Measurements from ENCODE around the gene FAM53B.

Gene FAM53B

DNA sequence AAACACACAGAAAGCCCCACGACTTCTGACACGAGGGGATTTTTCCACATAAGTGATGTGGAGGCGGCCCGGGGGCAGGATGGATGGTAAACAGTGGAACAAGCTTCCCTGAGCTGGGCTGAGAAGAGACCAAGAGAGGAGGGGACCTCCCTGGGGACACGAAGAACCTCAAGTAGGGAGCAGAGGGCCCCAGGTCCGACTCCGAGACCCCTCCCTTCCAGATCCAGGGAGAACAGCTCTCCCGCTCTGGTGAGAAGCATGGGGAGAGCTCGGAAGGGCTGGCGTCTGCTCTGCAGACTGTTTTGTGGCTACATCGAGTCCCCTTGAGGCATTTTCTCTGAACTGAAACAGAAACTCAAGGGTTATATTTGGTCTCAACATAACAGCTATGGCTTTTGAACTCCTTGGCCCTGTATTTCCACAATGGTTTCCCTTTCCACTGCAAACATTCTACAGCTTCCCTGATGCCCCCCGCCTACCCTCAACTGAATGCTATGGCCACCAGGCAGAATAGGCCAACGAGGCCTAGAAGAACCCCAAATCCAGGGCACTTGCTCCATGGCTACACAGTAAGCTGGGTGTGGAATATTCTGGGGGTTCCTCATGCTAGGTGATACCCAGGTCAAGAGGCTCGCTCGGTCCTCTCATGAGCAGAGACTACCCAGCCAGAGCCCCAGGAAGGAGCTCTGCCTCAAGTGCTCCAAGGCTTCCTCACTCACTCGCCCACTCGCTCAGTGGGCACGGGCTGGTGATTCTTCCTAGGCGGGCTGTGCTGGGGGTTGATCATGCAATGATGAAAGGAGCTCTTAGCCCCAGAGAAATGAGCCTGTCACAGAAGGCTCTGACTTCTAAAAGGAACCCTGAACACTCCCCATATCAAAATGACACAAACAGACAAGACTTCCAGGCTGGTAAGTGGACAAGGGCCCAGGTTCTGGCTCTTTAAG, 47.5 kb downstream of the FAM53B start:
- 94 to 95% methylated on average over 19 of the region's 19 CpGs for WGBS, 2 experiments
- no peaks in the 10 kb centered on the region for H3K36me3 ChIP-seq (ENCODE audit: control insufficient read depth, insufficient read depth, low read length)

DNA sequence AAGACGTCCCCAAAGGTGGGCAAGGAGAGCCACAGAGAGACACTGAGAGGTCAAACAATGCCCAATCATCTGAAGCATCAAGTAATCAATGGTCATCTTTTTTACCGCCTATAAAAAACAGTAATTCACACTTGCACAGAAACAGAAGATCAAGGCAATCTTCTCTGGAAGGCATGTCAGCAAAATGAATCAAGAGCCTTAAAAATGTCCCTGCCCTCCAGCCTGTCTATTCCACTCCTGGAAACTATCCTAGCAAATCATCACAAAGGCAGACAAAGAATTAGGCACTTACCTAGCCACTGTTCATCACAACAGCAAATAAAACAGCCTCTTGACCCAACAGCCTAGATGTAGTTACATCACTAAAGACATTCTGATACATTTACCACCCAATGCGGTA, 48.9 kb downstream of the FAM53B start:
- Histone ChIP-seq H3K4me3 (ENCODE audit: insufficient read depth, low read depth, low read length) (no peak overlapping the region), H3K9me3 (ENCODE audit: control insufficient read depth, low read length) (no peaks in the 10 kb centered on the region), H3K27me3 (ENCODE audit: control insufficient read depth, insufficient read depth, low read length, poor library complexity, severe bottlenecking) (no peaks in the 10 kb centered on the region), H3K36me3 (ENCODE audit: control insufficient read depth, insufficient read depth, low read length) (peaks cover under 1% of the 10 kb centered on the region), H3K4me1 (ENCODE audit: control insufficient read depth, insufficient read depth, low read length) (peaks cover 11% of the 10 kb centered on the region), H3K27ac (ENCODE audit: insufficient read depth, low read depth, low read length, poor library complexity, severe bottlenecking) (no peak overlapping the region)
- WGBS, 2 experiments = 94 to 95% methylated on average over 2 to 3 of the region's 3 CpGs

More for the DNA sequence above, 47.5 kb downstream of the FAM53B start:
- Histone ChIP-seq H3K27me3 (ENCODE audit: control insufficient read depth, insufficient read depth, low read length, poor library complexity, severe bottlenecking) (no peaks in the 10 kb centered on the region), H3K9me3 (ENCODE audit: control insufficient read depth, low read length) (no peaks in the 10 kb centered on the region), H3K27ac (ENCODE audit: insufficient read depth, low read depth, low read length, poor library complexity, severe bottlenecking) (no peak overlapping the region), H3K4me1 (ENCODE audit: control insufficient read depth, insufficient read depth, low read length) (peaks cover 11% of the 10 kb centered on the region), H3K4me3 (ENCODE audit: insufficient read depth, low read depth, low read length) (no peak overlapping the region)

DNA sequence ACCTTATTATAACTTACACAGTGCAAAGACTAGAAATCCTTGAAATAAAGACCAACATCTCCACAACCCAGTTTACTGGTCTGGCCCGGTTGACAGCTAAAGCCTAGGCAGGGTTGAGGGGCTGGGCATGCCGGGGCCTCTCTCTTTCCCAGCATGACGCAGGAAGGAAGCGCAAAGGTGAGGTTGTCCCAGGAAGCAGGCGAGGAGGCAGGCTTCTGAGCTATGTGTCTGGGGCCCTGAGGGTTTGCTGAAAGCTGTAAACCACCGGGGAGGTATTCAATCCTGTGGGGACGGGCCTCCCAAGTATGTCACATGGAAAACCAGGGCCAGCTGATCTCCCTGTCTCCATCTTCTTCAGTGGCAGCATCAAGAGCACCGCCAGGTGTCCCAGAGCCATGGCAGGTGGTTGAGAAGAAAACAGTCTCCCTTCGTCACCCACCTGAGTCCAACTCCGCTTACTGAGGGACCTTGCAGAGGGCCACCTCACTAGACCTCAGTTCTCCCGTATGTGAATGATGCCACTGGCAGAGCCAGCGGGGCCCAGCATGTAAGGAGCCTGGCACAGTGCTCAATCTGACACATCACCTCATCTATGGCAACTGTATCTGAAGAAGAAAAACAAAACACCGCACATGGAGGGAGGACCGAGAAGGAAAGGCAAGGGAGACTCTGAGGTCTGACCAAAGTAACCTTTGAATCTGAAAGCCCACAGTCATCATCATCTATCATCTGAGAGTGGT, 49.5 kb downstream of the FAM53B start:
- H3K27me3 ChIP-seq (ENCODE audit: control insufficient read depth, insufficient read depth, low read length, poor library complexity, severe bottlenecking) = no peaks in the 10 kb centered on the region
- H3K4me3 ChIP-seq (ENCODE audit: insufficient read depth, low read depth, low read length) = no peak overlapping the region
- peaks cover 11% of the 10 kb centered on the region for H3K4me1 ChIP-seq (ENCODE audit: control insufficient read depth, insufficient read depth, low read length)
- peaks cover 5% of the 10 kb centered on the region for H3K36me3 ChIP-seq (ENCODE audit: control insufficient read depth, insufficient read depth, low read length)
- H3K9me3 ChIP-seq (ENCODE audit: control insufficient read depth, low read length) = no peaks in the 10 kb centered on the region
- no peak overlapping the region for H3K27ac ChIP-seq (ENCODE audit: insufficient read depth, low read depth, low read length, poor library complexity, severe bottlenecking)
- 95 to 96% methylated on average over 14 of the region's 14 CpGs for WGBS, 2 experiments

DNA sequence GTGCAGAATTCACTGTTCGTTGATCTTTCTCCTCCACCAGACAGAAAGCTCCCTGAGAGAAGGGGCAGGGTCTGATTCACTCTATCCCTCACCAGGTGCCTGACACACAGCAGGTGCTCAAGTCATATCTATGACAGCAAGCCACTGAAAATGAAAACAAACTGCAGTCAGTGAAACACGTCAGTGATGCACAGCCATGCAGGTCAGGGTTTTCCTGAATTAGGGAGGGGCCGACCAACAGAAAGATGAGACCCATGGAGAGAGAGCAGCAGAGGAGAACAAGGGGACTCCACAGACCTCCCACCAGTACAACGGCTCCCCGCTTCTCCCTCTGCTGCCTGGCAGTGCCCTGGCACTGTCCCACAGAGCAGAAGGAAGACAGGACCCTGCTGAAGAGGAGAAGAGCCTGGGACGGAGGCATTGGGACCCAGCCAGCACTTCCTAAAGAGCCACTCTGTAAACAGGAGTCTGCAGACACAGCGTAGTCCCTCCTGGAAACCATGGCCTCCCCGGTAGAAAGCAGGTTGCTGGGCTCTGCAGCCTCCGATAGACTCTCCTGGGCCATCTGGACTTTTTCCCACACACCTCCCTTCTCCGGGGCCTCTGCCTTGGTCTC, 50.3 kb downstream of the FAM53B start:
- H3K27ac ChIP-seq (ENCODE audit: insufficient read depth, low read depth, low read length, poor library complexity, severe bottlenecking) = no peak overlapping the region
- no peaks in the 10 kb centered on the region for H3K9me3 ChIP-seq (ENCODE audit: control insufficient read depth, low read length)
- H3K36me3 ChIP-seq (ENCODE audit: control insufficient read depth, insufficient read depth, low read length) = peaks cover 5% of the 10 kb centered on the region
- no peak overlapping the region for H3K4me3 ChIP-seq (ENCODE audit: insufficient read depth, low read depth, low read length)
- no peaks in the 10 kb centered on the region for H3K27me3 ChIP-seq (ENCODE audit: control insufficient read depth, insufficient read depth, low read length, poor library complexity, severe bottlenecking)
- H3K4me1 ChIP-seq (ENCODE audit: control insufficient read depth, insufficient read depth, low read length) = peaks cover 11% of the 10 kb centered on the region
- WGBS, 2 experiments = 75 to 80% methylated on average over 10 of the region's 10 CpGs

DNA sequence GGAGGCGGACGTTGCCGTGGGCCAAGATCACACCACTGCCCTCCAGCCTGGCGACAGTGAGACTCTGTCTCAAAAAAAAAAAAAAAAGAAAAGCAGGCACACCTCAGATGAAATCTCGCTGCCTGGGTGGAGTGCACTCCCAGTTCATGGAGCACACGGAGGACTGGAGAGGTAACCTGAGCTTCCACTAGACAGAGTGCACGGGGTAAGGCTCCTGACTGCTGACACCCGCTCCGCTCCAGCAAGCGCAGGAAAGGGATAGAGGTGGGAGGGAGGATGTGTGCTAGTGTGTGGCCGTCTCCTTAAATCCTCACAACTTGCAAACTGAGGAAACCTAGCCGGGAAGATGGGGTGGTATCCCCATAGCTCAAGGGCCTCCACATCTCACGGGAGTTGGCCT, 50.8 kb downstream of the FAM53B start:
- H3K4me1 ChIP-seq (ENCODE audit: control insufficient read depth, insufficient read depth, low read length) = peaks cover 11% of the 10 kb centered on the region
- WGBS, 2 experiments = 91% methylated on average over 13 of the region's 13 CpGs
- H3K27me3 ChIP-seq (ENCODE audit: control insufficient read depth, insufficient read depth, low read length, poor library complexity, severe bottlenecking) = no peaks in the 10 kb centered on the region
- H3K4me3 ChIP-seq (ENCODE audit: insufficient read depth, low read depth, low read length) = no peak overlapping the region
- no peak overlapping the region for H3K27ac ChIP-seq (ENCODE audit: insufficient read depth, low read depth, low read length, poor library complexity, severe bottlenecking)
- H3K9me3 ChIP-seq (ENCODE audit: control insufficient read depth, low read length) = no peaks in the 10 kb centered on the region
- H3K36me3 ChIP-seq (ENCODE audit: control insufficient read depth, insufficient read depth, low read length) = peaks cover 5% of the 10 kb centered on the region

DNA sequence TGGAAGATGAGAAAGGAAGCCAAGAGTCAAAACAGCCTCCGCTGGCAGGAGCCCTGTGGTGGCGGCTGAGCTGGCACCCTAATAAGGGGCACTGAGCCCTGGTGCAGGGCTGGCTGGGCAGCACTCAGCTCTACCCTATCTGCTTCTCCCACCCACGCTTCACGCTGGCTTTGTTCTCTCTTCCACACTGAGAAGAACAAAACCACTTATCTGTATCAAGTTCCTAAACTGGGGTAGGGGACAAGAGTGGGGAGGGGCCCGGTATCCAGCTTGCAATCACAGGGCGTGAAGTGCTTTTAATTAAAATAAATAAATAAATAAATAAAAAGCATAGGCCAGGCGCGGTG, 52.1 kb downstream of the FAM53B start:
- H3K27ac ChIP-seq (ENCODE audit: insufficient read depth, low read depth, low read length, poor library complexity, severe bottlenecking) = no peak overlapping the region
- 96 to 98% methylated on average over 4 to 6 of the region's 8 CpGs for WGBS, 2 experiments
- no peaks in the 10 kb centered on the region for H3K9me3 ChIP-seq (ENCODE audit: control insufficient read depth, low read length)
- H3K36me3 ChIP-seq (ENCODE audit: control insufficient read depth, insufficient read depth, low read length) = peaks cover 5% of the 10 kb centered on the region
- no peaks in the 10 kb centered on the region for H3K27me3 ChIP-seq (ENCODE audit: control insufficient read depth, insufficient read depth, low read length, poor library complexity, severe bottlenecking)
- no peak overlapping the region for H3K4me3 ChIP-seq (ENCODE audit: insufficient read depth, low read depth, low read length)
- peaks cover 11% of the 10 kb centered on the region for H3K4me1 ChIP-seq (ENCODE audit: control insufficient read depth, insufficient read depth, low read length)

DNA sequence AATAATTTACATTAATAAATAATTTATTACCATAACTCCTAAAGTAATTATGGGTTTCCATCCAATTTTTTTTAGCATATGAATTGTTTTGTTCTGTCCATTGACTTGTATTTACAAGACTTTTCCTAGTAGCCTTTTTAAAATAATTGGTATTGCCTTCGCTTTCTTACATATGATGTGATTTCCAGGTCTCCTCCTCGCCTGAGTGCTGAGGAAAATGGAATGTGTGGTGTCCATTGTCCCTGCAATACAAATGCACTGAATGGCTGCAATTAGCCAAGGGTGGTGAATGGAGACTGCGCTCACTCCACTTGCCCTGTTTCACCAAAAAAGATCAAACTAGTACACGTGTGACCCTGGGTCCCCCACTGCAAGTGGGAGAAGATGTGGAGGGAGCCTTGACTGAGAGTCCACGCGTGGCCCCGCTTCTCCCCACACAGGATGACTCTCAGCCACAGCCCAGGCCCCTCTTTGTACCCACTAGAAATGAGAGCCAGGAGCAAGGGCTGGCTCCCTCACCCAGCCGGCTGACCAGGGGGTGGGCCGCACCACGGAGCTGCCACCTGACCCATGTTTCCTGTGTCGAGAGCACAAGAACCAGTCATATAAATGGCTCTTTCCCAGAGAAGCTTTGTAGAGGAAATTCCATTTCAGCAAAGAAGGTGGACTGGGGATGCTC, 52.6 kb downstream of the FAM53B start:
- no peaks in the 10 kb centered on the region for H3K27me3 ChIP-seq (ENCODE audit: control insufficient read depth, insufficient read depth, low read length, poor library complexity, severe bottlenecking)
- no peak overlapping the region for H3K27ac ChIP-seq (ENCODE audit: insufficient read depth, low read depth, low read length, poor library complexity, severe bottlenecking)
- peaks cover 11% of the 10 kb centered on the region for H3K4me1 ChIP-seq (ENCODE audit: control insufficient read depth, insufficient read depth, low read length)
- no peak overlapping the region for H3K4me3 ChIP-seq (ENCODE audit: insufficient read depth, low read depth, low read length)
- H3K9me3 ChIP-seq (ENCODE audit: control insufficient read depth, low read length) = no peaks in the 10 kb centered on the region
- peaks cover 5% of the 10 kb centered on the region for H3K36me3 ChIP-seq (ENCODE audit: control insufficient read depth, insufficient read depth, low read length)
- WGBS, 2 experiments = 89 to 90% methylated on average over 11 of the region's 11 CpGs

DNA sequence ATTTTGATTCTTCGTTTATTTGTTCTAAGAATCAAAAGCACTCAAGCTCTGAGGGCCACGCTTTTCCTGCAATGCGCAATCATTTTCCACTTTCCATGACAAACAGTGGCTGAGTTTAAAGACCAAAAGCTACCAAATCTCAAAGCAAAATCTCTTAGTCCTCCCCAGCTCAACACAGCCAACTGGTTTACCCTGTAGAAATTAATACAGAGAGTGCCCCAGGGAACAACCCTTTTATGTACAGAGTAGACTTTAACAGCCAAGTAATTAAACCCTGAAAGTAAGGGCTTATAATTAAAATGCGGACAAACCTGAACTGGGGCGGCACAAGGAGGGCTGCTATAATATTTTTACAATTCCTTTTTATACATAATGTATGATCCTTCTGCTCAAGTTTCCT, 53.2 kb downstream of the FAM53B start:
- no peaks in the 10 kb centered on the region for H3K9me3 ChIP-seq (ENCODE audit: control insufficient read depth, low read length)
- WGBS, 2 experiments = 97% methylated on average over 3 to 5 of the region's 5 CpGs
- H3K27me3 ChIP-seq (ENCODE audit: control insufficient read depth, insufficient read depth, low read length, poor library complexity, severe bottlenecking) = no peaks in the 10 kb centered on the region
- no peak overlapping the region for H3K27ac ChIP-seq (ENCODE audit: insufficient read depth, low read depth, low read length, poor library complexity, severe bottlenecking)
- H3K4me1 ChIP-seq (ENCODE audit: control insufficient read depth, insufficient read depth, low read length) = peaks cover 11% of the 10 kb centered on the region
- H3K4me3 ChIP-seq (ENCODE audit: insufficient read depth, low read depth, low read length) = no peak overlapping the region
- H3K36me3 ChIP-seq (ENCODE audit: control insufficient read depth, insufficient read depth, low read length) = peaks cover 5% of the 10 kb centered on the region

DNA sequence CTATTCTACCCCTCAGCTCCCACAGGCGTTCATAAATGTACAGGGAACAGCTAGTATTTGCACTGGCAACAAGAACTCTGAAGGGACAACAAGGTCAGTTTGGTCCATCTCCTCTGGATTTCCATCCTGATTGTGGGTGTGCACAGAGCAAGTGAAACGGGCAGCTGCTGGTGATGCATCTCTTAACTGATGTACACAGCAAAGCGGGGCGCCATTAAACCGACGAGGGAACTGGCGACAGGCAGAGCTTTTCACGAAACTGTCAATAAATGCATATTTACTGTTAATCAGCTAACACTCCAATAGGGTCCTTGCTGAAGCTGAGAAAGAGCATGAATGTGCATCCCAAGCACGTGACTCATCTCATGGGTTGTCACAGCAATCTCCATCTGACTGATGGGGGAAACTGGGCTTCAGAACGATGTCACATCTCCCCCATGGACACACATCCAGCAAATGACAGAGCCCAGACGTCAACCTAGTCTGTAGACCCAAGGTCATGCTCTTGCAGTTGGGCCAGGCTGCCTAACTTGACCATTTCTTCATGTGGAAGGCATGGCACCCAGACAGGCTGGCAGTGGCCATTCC, 54.2 kb downstream of the FAM53B start:
- WGBS, 2 experiments = 95 to 97% methylated on average over 11 of the region's 11 CpGs
- no peaks in the 10 kb centered on the region for H3K9me3 ChIP-seq (ENCODE audit: control insufficient read depth, low read length)

More for the DNA sequence above, 54.2 kb downstream of the FAM53B start:
- Histone ChIP-seq H3K27ac (ENCODE audit: insufficient read depth, low read depth, low read length, poor library complexity, severe bottlenecking) (no peak overlapping the region), H3K27me3 (ENCODE audit: control insufficient read depth, insufficient read depth, low read length, poor library complexity, severe bottlenecking) (no peaks in the 10 kb centered on the region), H3K4me3 (ENCODE audit: insufficient read depth, low read depth, low read length) (no peak overlapping the region), H3K4me1 (ENCODE audit: control insufficient read depth, insufficient read depth, low read length) (peaks cover 11% of the 10 kb centered on the region), H3K36me3 (ENCODE audit: control insufficient read depth, insufficient read depth, low read length) (peaks cover 5% of the 10 kb centered on the region)

Data from ectodermal cell (in vitro differentiated cells).